HG03571 (cell line): ENCODE data around the gene VPS35L.

Experiments
- ATAC-seq: cut with Tn5 transposase; IDR thresholded peaks from one replicate; pipeline ENCODE4 v1.9.1; 2021; ENCODE audit not compliant: unreplicated experiment

VPS35L gene

GRCh38 chr16:19743816-19744159 lies 188.3 kb downstream of the VPS35L start:
- no peak for ATAC-seq

- ATAC-seq: no peak
These were observed 189.2 kb downstream of the VPS35L start for GRCh38 chr16:19744670-19745069.

GRCh38 chr16:19745286-19746010 lies 189.9 kb downstream of the VPS35L start:
- ATAC-seq: no peak

GRCh38 chr16:19746561-19746960 lies 191.1 kb downstream of the VPS35L start:
- ATAC-seq: no peak

- ATAC-seq: no peak
These were observed 193.1 kb downstream of the VPS35L start for GRCh38 chr16:19748389-19749168.

GRCh38 chr16:19749571-19750080 lies 194.1 kb downstream of the VPS35L start:
- ATAC-seq: no peak
